Measurements from ENCODE around the gene RBX1.

The RBX1 gene

GRCh38 chr22:40975366-40975765 is 24.2 kb downstream of the RBX1 start:
- no peak for TF ChIP-seq CTCF (IDR thresholded peaks at IDR 0.05; ENCODE audit: low read depth, low read length)
- no peak for DNase-seq
- no peaks in the 10 kb centered on the region for H3K27me3 ChIP-seq
- H3K9me3 ChIP-seq = no peaks in the 10 kb centered on the region
- peaks cover 14% of the 10 kb centered on the region for H3K36me3 ChIP-seq
- no peaks in the 10 kb centered on the region for H3K4me1 ChIP-seq
- H3K4me3 ChIP-seq (ENCODE audit: low read depth, low read length) = no peak overlapping the region

- no peak for TF ChIP-seq CTCF (IDR thresholded peaks at IDR 0.05; ENCODE audit: low read depth, low read length)
- Histone ChIP-seq H3K4me3 (ENCODE audit: low read depth, low read length) (no peak overlapping the region), H3K27me3 (no peaks in the 10 kb centered on the region), H3K36me3 (peaks cover 6% of the 10 kb centered on the region), H3K4me1 (no peaks in the 10 kb centered on the region), H3K9me3 (no peaks in the 10 kb centered on the region)
- DNase-seq = no peak
Measured at GRCh38 chr22:40976866-40977700, 25.9 kb downstream of the RBX1 start.

GRCh38 chr22:40979198-40979597 is 28.0 kb downstream of the RBX1 start:
- no peak overlapping the region for H3K4me3 ChIP-seq (ENCODE audit: low read depth, low read length)
- no peak for TF ChIP-seq CTCF (IDR thresholded peaks at IDR 0.05; ENCODE audit: low read depth, low read length)
- DNase-seq = no peak
- no peaks in the 10 kb centered on the region for H3K4me1 ChIP-seq
- no peaks in the 10 kb centered on the region for H3K36me3 ChIP-seq
- no peaks in the 10 kb centered on the region for H3K27me3 ChIP-seq
- no peaks in the 10 kb centered on the region for H3K9me3 ChIP-seq

GRCh38 chr22:40979871-40980270 is 28.7 kb downstream of the RBX1 start:
- DNase-seq = no peak
- no peaks in the 10 kb centered on the region for H3K36me3 ChIP-seq
- no peak overlapping the region for H3K4me3 ChIP-seq (ENCODE audit: low read depth, low read length)
- no peaks in the 10 kb centered on the region for H3K27me3 ChIP-seq
- no peaks in the 10 kb centered on the region for H3K4me1 ChIP-seq
- no peak for TF ChIP-seq CTCF (IDR thresholded peaks at IDR 0.05; ENCODE audit: low read depth, low read length)
- H3K9me3 ChIP-seq = no peaks in the 10 kb centered on the region

GRCh38 chr22:40982482-40983385 is 31.6 kb downstream of the RBX1 start:
- Histone ChIP-seq H3K27me3 (no peaks in the 10 kb centered on the region), H3K9me3 (no peaks in the 10 kb centered on the region), H3K4me1 (no peaks in the 10 kb centered on the region), H3K36me3 (no peaks in the 10 kb centered on the region), H3K4me3 (ENCODE audit: low read depth, low read length) (no peak overlapping the region)
- no peak for TF ChIP-seq CTCF (IDR thresholded peaks at IDR 0.05; ENCODE audit: low read depth, low read length)
- no peak for DNase-seq

Data from BE2C (cell line).